ENCODE measurements around the gene SRF.
A peak's percentile ranks its signal among the peaks of the same experiment; 100 is the strongest.

SRF gene

DNA sequence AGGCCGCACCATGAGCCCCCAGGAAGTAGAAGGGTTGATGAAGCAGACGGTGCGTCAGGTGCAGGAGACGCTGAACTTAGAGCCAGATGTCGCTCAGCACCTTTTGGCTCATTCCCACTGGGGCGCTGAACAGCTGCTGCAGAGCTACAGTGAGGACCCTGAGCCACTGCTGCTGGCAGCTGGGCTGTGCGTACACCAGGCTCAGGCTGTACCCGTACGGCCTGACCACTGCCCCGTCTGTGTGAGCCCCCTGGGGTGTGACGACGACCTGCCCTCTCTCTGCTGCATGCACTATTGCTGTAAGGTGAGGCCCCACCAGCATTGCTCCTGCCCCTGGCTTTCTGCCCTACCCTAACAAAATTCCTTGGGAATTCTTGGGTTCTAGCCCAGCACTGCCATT lies 45.1 kb downstream of the SRF start:
- DNase-seq (ENCODE audit: low read depth) = no peak

DNA sequence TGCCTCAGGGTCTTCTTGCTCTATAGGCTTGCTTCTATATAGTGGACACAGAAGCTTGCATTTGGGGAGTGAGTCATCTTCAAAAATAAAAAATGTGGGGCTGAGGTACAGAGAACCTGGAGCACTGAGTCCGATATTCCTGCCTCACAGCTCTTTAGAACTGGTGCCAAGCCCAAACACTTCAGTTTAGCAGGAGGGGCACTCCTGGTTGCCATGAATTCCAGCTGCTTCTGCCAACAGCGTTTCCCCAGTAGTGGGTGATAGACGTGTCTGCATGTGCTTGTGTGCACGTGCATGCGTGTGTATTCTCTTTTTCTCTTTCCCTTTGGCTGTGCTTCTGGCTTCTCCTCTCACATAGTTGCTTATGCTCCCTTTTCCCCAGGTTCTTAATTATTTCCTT lies 46.3 kb downstream of the SRF start:
- no peak for DNase-seq (ENCODE audit: low read depth)

DNA sequence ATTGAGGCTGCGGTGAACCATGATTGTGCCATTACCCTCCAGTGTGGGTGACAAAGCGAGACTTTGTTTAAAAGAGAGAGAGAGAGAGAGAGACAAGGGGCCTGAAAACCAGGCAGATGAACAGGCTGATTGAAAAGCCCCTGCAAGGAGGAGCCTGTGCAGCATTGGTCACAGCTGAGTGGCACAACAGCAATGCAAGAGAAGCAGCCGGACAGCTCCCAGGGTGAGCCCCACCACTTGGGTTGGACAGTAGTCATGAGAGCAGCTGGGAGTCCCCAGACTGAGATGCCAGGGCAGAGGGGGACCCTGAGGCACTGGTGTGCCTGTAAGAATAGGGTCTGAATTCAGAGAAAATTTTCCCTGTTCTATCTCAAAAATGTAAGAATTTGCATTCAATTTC lies 48.0 kb downstream of the SRF start:
- DNase-seq (ENCODE audit: low read depth) = no peak

DNA sequence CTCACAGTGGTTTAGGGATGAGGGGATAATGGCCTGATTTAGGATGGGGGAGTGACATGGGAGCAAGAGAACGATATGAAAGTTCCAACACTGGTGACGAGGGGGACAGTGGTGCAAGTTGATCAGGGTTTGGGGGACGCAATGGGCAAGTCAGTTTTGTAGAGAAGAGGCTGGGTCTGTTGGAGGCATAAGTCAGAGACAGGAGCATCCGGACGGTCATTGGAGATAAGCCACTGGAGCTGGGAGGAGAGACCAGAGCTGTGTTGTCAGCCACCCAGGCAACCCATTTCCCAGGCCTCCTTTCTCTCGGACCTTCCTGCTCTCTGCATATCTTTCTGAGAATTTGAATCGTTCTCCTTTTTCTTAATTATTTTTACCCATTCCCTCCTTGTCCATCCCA lies 48.7 kb downstream of the SRF start:
- no peak for DNase-seq (ENCODE audit: low read depth)

DNA sequence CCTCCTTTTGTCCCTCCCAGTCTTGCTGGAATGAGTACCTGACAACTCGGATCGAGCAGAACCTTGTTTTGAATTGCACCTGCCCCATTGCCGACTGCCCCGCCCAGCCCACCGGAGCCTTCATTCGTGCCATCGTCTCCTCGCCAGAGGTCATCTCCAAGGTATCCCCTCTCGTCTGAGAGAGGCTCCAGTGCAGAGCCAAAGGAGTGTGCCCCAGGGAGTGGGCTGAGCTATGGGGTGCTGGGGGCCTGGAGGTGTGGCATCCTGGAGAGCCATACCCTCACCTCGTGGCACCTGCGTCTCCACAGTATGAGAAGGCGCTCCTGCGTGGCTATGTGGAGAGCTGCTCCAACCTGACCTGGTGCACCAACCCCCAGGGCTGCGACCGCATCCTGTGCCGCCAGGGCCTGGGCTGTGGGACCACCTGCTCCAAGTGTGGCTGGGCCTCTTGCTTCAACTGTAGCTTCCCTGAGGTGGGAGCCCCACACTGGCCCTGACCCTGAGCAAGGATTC lies 49.4 kb downstream of the SRF start:
- DNase-seq (ENCODE audit: low read depth) = no peak

DNA sequence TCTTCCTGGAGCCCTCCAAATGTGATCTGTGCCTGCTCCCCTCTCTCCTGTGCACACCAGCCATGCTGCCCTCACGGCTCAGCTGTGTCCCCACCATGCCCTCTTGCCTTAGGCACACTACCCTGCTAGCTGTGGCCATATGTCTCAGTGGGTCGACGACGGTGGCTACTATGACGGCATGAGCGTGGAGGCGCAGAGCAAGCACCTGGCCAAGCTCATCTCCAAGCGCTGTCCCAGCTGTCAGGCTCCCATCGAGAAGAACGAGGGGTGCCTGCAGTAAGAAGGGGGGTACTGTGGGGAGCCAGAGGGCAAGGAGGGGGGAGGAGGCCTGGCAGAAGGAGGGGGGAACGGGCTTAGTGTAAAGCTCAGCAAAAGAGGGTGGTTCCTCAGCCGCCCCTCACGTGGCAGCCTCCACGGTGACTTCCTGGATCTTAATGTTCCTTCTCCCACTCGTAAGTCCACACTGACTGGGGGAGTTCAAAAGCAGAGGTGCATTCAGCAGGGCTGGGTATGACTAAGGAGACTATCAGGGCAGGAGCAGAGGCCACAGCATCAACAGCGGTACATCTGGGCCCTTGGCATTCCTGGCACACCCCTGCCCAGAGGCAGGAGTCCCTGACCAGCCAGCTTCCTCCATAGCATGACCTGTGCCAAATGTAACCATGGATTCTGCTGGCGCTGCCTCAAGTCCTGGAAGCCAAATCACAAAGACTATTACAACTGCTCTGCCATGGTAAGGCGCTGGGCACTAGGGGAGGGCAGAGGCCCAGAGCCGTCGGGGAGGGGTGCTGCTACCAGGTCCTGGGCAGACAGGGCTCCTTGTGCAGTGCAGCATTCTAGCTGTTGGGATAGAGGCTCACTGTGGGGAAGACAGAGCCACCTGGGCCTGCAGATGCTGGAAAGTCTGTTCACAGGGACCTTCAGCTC lies 50.2 kb downstream of the SRF start:
- DNase-seq (ENCODE audit: low read depth) = no peak

GRCh38 chr6:43222418-43223059 lies 51.5 kb downstream of the SRF start:
- DNase-seq (ENCODE audit: low read depth) = no peak

DNA sequence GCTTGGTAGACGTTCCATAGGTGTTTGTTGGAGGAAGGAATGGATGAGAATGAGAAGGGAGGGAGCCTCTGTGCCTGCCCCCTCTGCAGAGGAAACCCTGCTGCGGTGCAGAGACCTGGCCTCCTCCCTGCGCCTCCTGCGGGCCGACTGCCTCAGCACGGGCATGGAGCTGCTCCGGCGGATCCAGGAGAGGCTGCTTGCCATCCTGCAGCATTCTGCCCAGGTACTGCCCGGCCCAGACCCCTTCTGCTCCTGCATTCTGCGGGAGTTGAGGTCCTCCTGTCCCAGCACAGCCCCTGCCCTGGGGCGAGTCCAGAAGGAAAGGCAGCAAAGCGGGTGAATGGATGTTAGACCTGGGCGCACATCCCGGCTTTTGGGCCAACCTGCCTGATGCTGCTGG lies 52.1 kb downstream of the SRF start:
- DNase-seq (ENCODE audit: low read depth) = no peak

DNA sequence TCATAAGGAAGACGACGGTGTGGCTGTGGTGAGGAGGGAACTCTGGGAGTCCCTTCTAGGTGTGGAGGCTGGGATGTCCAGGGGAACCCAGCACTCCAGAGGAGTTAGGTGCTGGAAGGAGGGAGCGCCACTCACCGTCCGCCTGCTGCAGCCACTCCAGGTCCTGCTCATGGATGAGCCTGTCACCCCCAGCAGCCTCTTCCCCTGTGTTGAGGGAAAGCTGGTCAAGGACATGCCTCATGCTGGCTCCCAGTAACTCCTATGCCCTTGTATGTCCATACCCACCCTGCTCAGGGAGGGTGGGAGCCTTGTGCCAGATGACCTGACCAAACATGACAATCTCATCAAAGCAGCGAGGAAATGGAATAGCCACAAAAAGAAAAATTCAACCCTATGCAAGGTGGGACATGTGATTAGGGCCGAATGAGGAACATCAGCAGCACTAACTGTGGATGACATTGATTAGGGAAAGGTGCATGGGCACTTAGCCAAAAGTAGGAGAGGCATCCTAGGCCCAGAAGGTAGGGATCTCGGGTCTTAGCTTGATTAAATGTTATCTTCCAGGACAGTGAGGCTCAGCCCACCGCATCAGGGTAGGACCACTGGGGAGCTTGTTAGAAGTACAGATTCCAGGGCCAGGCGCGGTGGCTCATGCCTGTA lies 55.3 kb downstream of the SRF start:
- DNase-seq (ENCODE audit: low read depth) = no peak

DNA sequence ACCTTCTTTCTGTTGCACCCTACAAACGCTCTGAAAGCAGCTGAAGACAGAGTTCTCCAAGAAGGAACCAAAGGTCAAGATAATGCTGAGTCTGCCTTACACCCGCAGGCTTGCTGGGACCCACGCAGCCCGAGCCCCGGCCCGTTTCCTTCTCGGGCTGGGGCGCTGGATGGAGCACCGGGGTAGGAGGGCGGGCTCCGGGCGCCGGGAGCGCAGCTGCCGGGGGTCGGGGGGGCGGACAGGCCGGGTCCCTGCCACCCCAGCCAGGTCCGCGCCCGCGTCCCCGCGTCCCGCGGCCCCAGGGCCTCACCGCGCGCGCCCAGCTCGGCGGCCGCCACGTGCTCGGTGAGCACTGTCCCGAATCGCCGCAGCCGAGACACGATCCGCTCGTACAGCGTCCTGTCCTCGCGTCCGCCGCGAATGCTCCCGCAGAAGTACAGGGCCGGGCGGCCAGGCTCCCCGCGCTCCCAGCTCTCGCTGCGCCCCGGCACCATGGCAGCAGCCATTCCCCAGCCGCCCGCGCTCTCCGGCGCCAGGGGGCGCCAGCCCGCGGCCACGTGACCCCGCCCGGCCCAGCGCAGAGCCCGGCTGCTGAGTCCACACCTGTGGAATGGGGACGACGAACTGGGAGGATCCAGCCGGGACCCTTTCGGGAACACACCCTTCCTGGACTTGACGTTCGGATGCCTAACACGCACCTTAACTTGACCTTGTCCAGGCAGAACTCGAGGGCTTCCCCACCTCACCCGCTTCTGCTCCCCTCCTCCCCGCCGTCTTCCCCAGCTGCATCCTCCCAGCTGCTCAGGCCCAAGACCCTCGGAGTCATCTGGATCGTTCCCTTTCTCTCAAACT lies 58.1 kb downstream of the SRF start, which contains the start of gene DNPH1:
TSS of gene DNPH1 (minus strand) at position 531 of the 852 bp plus-strand sequence. CDS start at position 506, 25 bp downstream.
- DNase-seq (ENCODE audit: low read depth) = peak; percentile 46

- no peak for DNase-seq (ENCODE audit: low read depth)
Measured at GRCh38 chr6:43229803-43230620, 58.9 kb downstream of the SRF start.

- DNase-seq (ENCODE audit: low read depth) = no peak
Measured at GRCh38 chr6:43231053-43231452, 60.0 kb downstream of the SRF start.
